ENCODE measurements around the gene ZMAT5.

GRCh38 chr22:29684244-29684643 is 82.6 kb downstream of the ZMAT5 start:
- TF ChIP-seq REST (IDR thresholded peaks at IDR 0.05; ENCODE audit: low read depth) (no peak), EP300 (IDR thresholded peaks at IDR 0.05; ENCODE audit: borderline replicate concordance) (no peak), CREB1 (IDR thresholded peaks at IDR 0.05; ENCODE audit: low read depth) (no peak), FOXM1 (IDR thresholded peaks at IDR 0.05; ENCODE audit: borderline replicate concordance, low read depth) (no peak), RAD21 (IDR thresholded peaks at IDR 0.05; ENCODE audit: low read depth) (no peak), TAF1 (IDR thresholded peaks at IDR 0.05; ENCODE audit: low read depth) (no peak)
